ENCODE data around the gene EGFL6.

EGFL6 gene

GRCh38 chrX:13673016-13673415 is 103.6 kb downstream of the EGFL6 start:
- TF ChIP-seq NFIC (IDR thresholded peaks at IDR 0.05) (no peak), RAD21 (IDR thresholded peaks at IDR 0.05; ENCODE audit: low read depth) (no peak), CREB1 (IDR thresholded peaks at IDR 0.05; ENCODE audit: low read depth) (no peak), CEBPB (IDR thresholded peaks at IDR 0.05) (no peak), TEAD4 (IDR thresholded peaks at IDR 0.05) (no peak), REST (IDR thresholded peaks at IDR 0.05; ENCODE audit: low read depth) (no peak), FOXM1 (IDR thresholded peaks at IDR 0.05; ENCODE audit: borderline replicate concordance, low read depth) (no peak), MAX (IDR thresholded peaks at IDR 0.05) (no peak), ZBTB7A (IDR thresholded peaks at IDR 0.05; ENCODE audit: low read depth) (no peak), USF1 (IDR thresholded peaks at IDR 0.05) (no peak), EGR1 (IDR thresholded peaks at IDR 0.05) (no peak), TCF12 (IDR thresholded peaks at IDR 0.05; ENCODE audit: low read depth) (no peak), EP300 (IDR thresholded peaks at IDR 0.05; ENCODE audit: borderline replicate concordance) (no peak), YY1 (IDR thresholded peaks at IDR 0.05; ENCODE audit: low read depth) (no peak), TAF1 (IDR thresholded peaks at IDR 0.05; ENCODE audit: low read depth) (no peak)

GRCh38 chrX:13676885-13677284 is 107.5 kb downstream of the EGFL6 start:
- TF ChIP-seq TEAD4 (IDR thresholded peaks at IDR 0.05), result no peak
- no peak for TF ChIP-seq CEBPB (IDR thresholded peaks at IDR 0.05)
- TF ChIP-seq CREB1 (IDR thresholded peaks at IDR 0.05; ENCODE audit: low read depth), result no peak
- no peak for TF ChIP-seq NFIC (IDR thresholded peaks at IDR 0.05)
- no peak for TF ChIP-seq EGR1 (IDR thresholded peaks at IDR 0.05)
- TF ChIP-seq FOXM1 (IDR thresholded peaks at IDR 0.05; ENCODE audit: borderline replicate concordance, low read depth), result no peak
- no peak for TF ChIP-seq TCF12 (IDR thresholded peaks at IDR 0.05; ENCODE audit: low read depth)
- TF ChIP-seq YY1 (IDR thresholded peaks at IDR 0.05; ENCODE audit: low read depth), result no peak
- TF ChIP-seq USF1 (IDR thresholded peaks at IDR 0.05), result no peak
- no peak for TF ChIP-seq EP300 (IDR thresholded peaks at IDR 0.05; ENCODE audit: borderline replicate concordance)
- TF ChIP-seq TAF1 (IDR thresholded peaks at IDR 0.05; ENCODE audit: low read depth), result no peak
- no peak for TF ChIP-seq MAX (IDR thresholded peaks at IDR 0.05)
- TF ChIP-seq RAD21 (IDR thresholded peaks at IDR 0.05; ENCODE audit: low read depth), result no peak
- no peak for TF ChIP-seq ZBTB7A (IDR thresholded peaks at IDR 0.05; ENCODE audit: low read depth)
- TF ChIP-seq REST (IDR thresholded peaks at IDR 0.05; ENCODE audit: low read depth), result no peak

- no peak for TF ChIP-seq CEBPB (IDR thresholded peaks at IDR 0.05)
- TF ChIP-seq USF1 (IDR thresholded peaks at IDR 0.05), result no peak
- TF ChIP-seq EP300 (IDR thresholded peaks at IDR 0.05; ENCODE audit: borderline replicate concordance), result no peak
- TF ChIP-seq TAF1 (IDR thresholded peaks at IDR 0.05; ENCODE audit: low read depth), result no peak
- no peak for TF ChIP-seq YY1 (IDR thresholded peaks at IDR 0.05; ENCODE audit: low read depth)
- TF ChIP-seq ZBTB7A (IDR thresholded peaks at IDR 0.05; ENCODE audit: low read depth), result no peak
- no peak for TF ChIP-seq CREB1 (IDR thresholded peaks at IDR 0.05; ENCODE audit: low read depth)
- no peak for TF ChIP-seq TCF12 (IDR thresholded peaks at IDR 0.05; ENCODE audit: low read depth)
- TF ChIP-seq EGR1 (IDR thresholded peaks at IDR 0.05), result no peak
- no peak for TF ChIP-seq RAD21 (IDR thresholded peaks at IDR 0.05; ENCODE audit: low read depth)
- TF ChIP-seq TEAD4 (IDR thresholded peaks at IDR 0.05), result no peak
- no peak for TF ChIP-seq FOXM1 (IDR thresholded peaks at IDR 0.05; ENCODE audit: borderline replicate concordance, low read depth)
- TF ChIP-seq NFIC (IDR thresholded peaks at IDR 0.05), result no peak
- TF ChIP-seq MAX (IDR thresholded peaks at IDR 0.05), result no peak
Observed at GRCh38 chrX:13681595-13681994, 112.2 kb downstream of the EGFL6 start.

Data from Ishikawa (cell line).